ENCODE data around the gene FOSL1. TPM values are rescaled to one million over a fixed set of nuclear protein-coding genes. Genes with fewer than 3 reads are reported as not detected.
"Not testable (repeated sequence)": the region's sequence is repeated elsewhere in the genome, so short reads cannot be mapped to it uniquely, and the experiment has no call there.

The FOSL1 gene
- total and polyA plus RNA-seq, 2 of the 13 experiments (the other 11 are each of a cell fraction or from before 2014, with no cell fraction given), result 4.0 to 4.1 TPM

GRCh38 chr11:65892137-65892540 lies 8.0 kb downstream of the FOSL1 start:
- FAIRE-seq, result peak; percentile 75
- ATAC-seq; H4K20me1 ChIP-seq (ENCODE audit: insufficient read depth, low read length); intact Hi-C loops (cut with micrococcal nuclease; ENCODE audit: unreplicated experiment); H3K27me3 ChIP-seq (ENCODE audit: control insufficient read depth in 1 of 2, insufficient read depth in 2 of 2, low read length in 2 of 2); DNase-seq (ENCODE audit: low spot score); H2AFZ ChIP-seq (ENCODE audit: low read length); BruUV-seq (replicated peaks); in situ Hi-C loops (cut with HindIII; ENCODE audit: extremely low pct_ligation_motif_present, low pct_unique_long_range_greater_than_20kb); H3K9me3 ChIP-seq (ENCODE audit: low read length); TF ChIP-seq SOX13 (IDR thresholded peaks at IDR 0.05); LCORL (IDR thresholded peaks at IDR 0.05); NR2F6 (CRISPR knock-in tag; IDR thresholded peaks at IDR 0.05): not testable (repeated sequence)
- Histone ChIP-seq H3K27ac (ENCODE audit: extremely low read length, insufficient read depth, low read length) (peak overlapping the region; percentile 77), H3K4me2 (ENCODE audit: low read depth, low read length) (peak overlapping the region; percentile 99), H3K4me3 (replicated peaks in 1 of 3; ENCODE audit: insufficient read depth in 1 of 3, low read depth in 2 of 3, low read length in 3 of 3) (peak overlapping the region in 2 of 3 experiments; percentile 77 to 91; a peak in 3 of 6 replicates), H3K36me3 (replicated peaks in 1 of 2; ENCODE audit: control insufficient read depth in 1 of 2, insufficient read depth in 2 of 2, low read length in 2 of 2) (peaks cover 6 to 18% of the 10 kb centered on the region in 2 experiments; a peak in 4 of 5 replicates), H3K4me1 (ENCODE audit: insufficient read depth, low read length) (peaks cover 52% of the 10 kb centered on the region), H3K79me2 (ENCODE audit: insufficient read depth, low read length) (peaks cover 21% of the 10 kb centered on the region), H3K9ac (ENCODE audit: insufficient read depth, low read depth, low read length) (peak overlapping the region; percentile 90)
- 63% methylated on average over 5 of the region's 5 CpGs for WGBS (ENCODE audit: low lambda C conversion rate)
- CTCF ChIA-PET (ENCODE audit: low intra/inter-chr PET ratio, low total read pairs), result interaction anchor here (6.9 kb wide), 1 partner anchor 97 kb away, joined by 63 read pairs; no protein-coding TSS in a partner anchor
- POLR2A ChIA-PET, result interaction anchor here (0.6 to 7.6 kb wide), 12 partner anchors 8 to 420 kb away, joined by 3 to 95 read pairs (median 13); partner anchors contain the start of genes BANF1, C11orf68, EFEMP2 and FOSL1
- TF ChIP-seq NR2C2 (CRISPR knock-in tag; IDR thresholded peaks at IDR 0.05; ENCODE audit: borderline replicate concordance), result peak; percentile 13
- TF ChIP-seq SOX13 (CRISPR knock-in tag; conservative IDR thresholded peaks at IDR 0.05 in 1 of 2, IDR thresholded peaks at IDR 0.05 in 1 of 2), result 0 out of 4 replicates have a peak, but pooled peaks of 1 of the 2 experiments have one; percentile 2
- 0 out of 2 replicates have a peak, but pooled peaks have one; percentile 33 for TF ChIP-seq SAP130 (CRISPR knock-in tag; IDR thresholded peaks at IDR 0.05; ENCODE audit: low read depth)
- 0 out of 2 replicates have a peak, but pooled peaks have one; percentile 7 for TF ChIP-seq ZMYM2 (CRISPR knock-in tag; IDR thresholded peaks at IDR 0.05)
- TF ChIP-seq NKX3-1 (CRISPR knock-in tag; IDR thresholded peaks at IDR 0.05), result peak; percentile 51; the same call in 1 of the 2 replicates
- TF ChIP-seq CBX1 (IDR thresholded peaks at IDR 0.05; ENCODE audit: low read depth), result peak; percentile 0
- peak; percentile 62; the same call in 1 of the 2 replicates for TF ChIP-seq LCORL (CRISPR knock-in tag; IDR thresholded peaks at IDR 0.05)
- 0 out of 2 replicates have a peak, but pooled peaks have one; percentile 11 for TF ChIP-seq NR2F2 (IDR thresholded peaks at IDR 0.05; ENCODE audit: borderline replicate concordance, low read depth)
- 0 out of 2 replicates have a peak, but pooled peaks have one; percentile 8 for TF ChIP-seq NR2F6 (IDR thresholded peaks at IDR 0.05)
- 0 out of 2 replicates have a peak, but pooled peaks have one; percentile 1 for TF ChIP-seq ZNF556 (CRISPR knock-in tag; IDR thresholded peaks at IDR 0.05; ENCODE audit: borderline replicate concordance)
- 0 out of 2 replicates have a peak, but pooled peaks have one; percentile 13 for TF ChIP-seq IKZF5 (CRISPR knock-in tag; IDR thresholded peaks at IDR 0.05)
- TF ChIP-seq ZNF609 (CRISPR knock-in tag; IDR thresholded peaks at IDR 0.05; ENCODE audit: borderline replicate concordance), result 0 out of 2 replicates have a peak, but pooled peaks have one; percentile 15
- TF ChIP-seq ZFP82 (CRISPR knock-in tag; IDR thresholded peaks at IDR 0.05; ENCODE audit: borderline replicate concordance), result peak; percentile 53; the same call in 1 of the 2 replicates
- TF ChIP-seq MED1 (CRISPR knock-in tag; IDR thresholded peaks at IDR 0.05), result 0 out of 2 replicates have a peak, but pooled peaks have one; percentile 7
- TF ChIP-seq MED8 (CRISPR knock-in tag; IDR thresholded peaks at IDR 0.05; ENCODE audit: insufficient replicate concordance), result peak; percentile 20
